HFFc6 (cell line): ENCODE measurements around the gene CMTM4. TPM values are rescaled to one million over a fixed set of nuclear protein-coding genes. Genes with fewer than 3 reads are reported as not detected.
"Not testable (repeated sequence)": the region's sequence is repeated elsewhere in the genome, so short reads cannot be mapped to it uniquely, and the experiment has no call there.

Experiments used
- DNase-seq: peaks from one replicate; pipeline ENCODE4 v3.0.0-alpha.2; 2018
- H3K27ac Mint-ChIP-seq: 2 replicates; pipeline ENCODE4 v1.8.0; 2020; ENCODE audit warnings: mild to moderate bottlenecking, mixed read lengths
- H3K27me3 Mint-ChIP-seq: 2 replicates; pipeline ENCODE4 v1.8.0; 2021; ENCODE audit warnings: mild to moderate bottlenecking, moderate library complexity, mixed read lengths; ENCODE audit not compliant: insufficient read depth
- H3K36me3 Mint-ChIP-seq: 2 replicates; pipeline ENCODE4 v1.8.0; 2021; ENCODE audit warnings: low read depth, mixed read lengths
- H3K4me1 Mint-ChIP-seq: 2 replicates; pipeline ENCODE4 v1.8.0; 2020; ENCODE audit warnings: low read depth, mixed read lengths
- H3K4me3 Mint-ChIP-seq: 2 replicates; pipeline ENCODE4 v1.8.0; 2020; ENCODE audit warnings: mild to moderate bottlenecking, moderate library complexity, mixed read lengths
- H3K9me3 Mint-ChIP-seq: 2 replicates; pipeline ENCODE4 v1.8.0; 2020; ENCODE audit warnings: mild to moderate bottlenecking, mixed read lengths
- CTCF ChIP-seq: fragments of 200-600 bp; sonication (generic); IDR thresholded peaks from 2 replicates; pipeline ENCODE4 v1.5.0; 2021; ENCODE audit warnings: antibody characterized with exemption, mild to moderate bottlenecking
- total RNA-seq, 6 experiments: library from RNA; stranded (reverse); fragmentation: NEBNext Ultra II Directional; extraction: Animal tissue kit (Norgen Biotek cat#: 25700); gene quantifications; 2 replicates in 1 of 6; 3 replicates in 5 of 6; pipeline ENCODE4 v1.2.3, GENCODE V29; 2021

Gene CMTM4
- total RNA-seq, 6 experiments from 2014 or later = 14.2 to 22.0 (median 18.8) TPM

- Mint-ChIP-seq H3K27ac (no peak overlapping the region), H3K36me3 (peaks cover 2% of the 10 kb centered on the region), H3K4me3 (no peak overlapping the region), H3K27me3 (no peaks in the 10 kb centered on the region), H3K4me1 (peaks cover 33% of the 10 kb centered on the region), H3K9me3 (no peaks in the 10 kb centered on the region)
- no peak for TF ChIP-seq CTCF
- no peak for DNase-seq
These were observed 124.2 kb downstream of the CMTM4 start for GRCh38 chr16:66572356-66572755.

GRCh38 chr16:66569827-66570405, 126.6 kb downstream of the CMTM4 start:
- Mint-ChIP-seq H3K9me3 (no peaks in the 10 kb centered on the region), H3K27ac (peak overlapping the region; percentile 44; the same call in 1 of the 2 replicates), H3K4me3 (peak overlapping the region; percentile 36; the same call in 1 of the 2 replicates), H3K27me3 (no peaks in the 10 kb centered on the region; the same call in 1 of the 2 replicates), H3K4me1 (peaks cover 38% of the 10 kb centered on the region), H3K36me3 (peaks cover 13% of the 10 kb centered on the region)
- TF ChIP-seq CTCF = no peak
- DNase-seq = no peak

- no peaks in the 10 kb centered on the region for H3K9me3 Mint-ChIP-seq
- peaks cover 13% of the 10 kb centered on the region for H3K36me3 Mint-ChIP-seq
- no peaks in the 10 kb centered on the region; the same call in 1 of the 2 replicates for H3K27me3 Mint-ChIP-seq
- peaks cover 42% of the 10 kb centered on the region for H3K4me1 Mint-ChIP-seq
- H3K27ac Mint-ChIP-seq = peak overlapping the region; percentile 44; the same call in 1 of the 2 replicates
- peak overlapping the region; percentile 36 for H3K4me3 Mint-ChIP-seq
- DNase-seq = peak; percentile 50
- no peak for TF ChIP-seq CTCF
These were observed 127.4 kb downstream of the CMTM4 start for GRCh38 chr16:66569131-66569530.

- peak overlapping the region; percentile 52; the same call in 1 of the 2 replicates for H3K27ac Mint-ChIP-seq
- no peaks in the 10 kb centered on the region for H3K9me3 Mint-ChIP-seq
- peaks cover 42% of the 10 kb centered on the region for H3K4me1 Mint-ChIP-seq
- H3K36me3 Mint-ChIP-seq = peaks cover 13% of the 10 kb centered on the region
- H3K4me3 Mint-ChIP-seq = no peak overlapping the region
- TF ChIP-seq CTCF = no peak
- H3K27me3 Mint-ChIP-seq = no peaks in the 10 kb centered on the region; the same call in 1 of the 2 replicates
- DNase-seq = no peak
These were observed 128.2 kb downstream of the CMTM4 start for GRCh38 chr16:66568355-66568754.

GRCh38 chr16:66567270-66567669, 129.3 kb downstream of the CMTM4 start:
- Mint-ChIP-seq H3K4me1 (peaks cover 42% of the 10 kb centered on the region), H3K36me3 (peaks cover 13% of the 10 kb centered on the region)
- H3K27ac Mint-ChIP-seq, H3K27me3 Mint-ChIP-seq, DNase-seq, H3K9me3 Mint-ChIP-seq, H3K4me3 Mint-ChIP-seq: not testable (repeated sequence)

- Mint-ChIP-seq H3K4me3 (no peak within 1 kb of the TSS), H3K36me3 (peaks cover 13% of the 10 kb centered on the region), H3K27ac (no peak within 1 kb of the TSS; the same call in 1 of the 2 replicates)
These were observed 130.3 kb downstream of the CMTM4 start, which contains the start of gene CMTM1 for GRCh38 chr16:66566051-66566901. Gene CMTM1, plus strand, starts transcription at chr16:66566439. Its CDS starts 75 bp downstream, at chr16:66566514.

More at GRCh38 chr16:66566051-66566901, 130.3 kb downstream of the CMTM4 start, which contains the start of gene CMTM1:
- no peak for TF ChIP-seq CTCF
- Mint-ChIP-seq H3K27me3 (no peaks in the 10 kb centered on the region; the same call in 1 of the 2 replicates), H3K4me1 (peaks cover 42% of the 10 kb centered on the region), H3K9me3 (no peaks in the 10 kb centered on the region)
- no peak for DNase-seq
